Activated CD8-positive, alpha-beta T cell treated with anti-CD3 and anti-CD28 coated beads for 36 hours (primary cell): ENCODE results near the gene TRPV4. TPM values are rescaled to one million over a fixed set of nuclear protein-coding genes. Genes with fewer than 3 reads are reported as not detected.

Experiments
- ATAC-seq: fragments of 200-7000 bp; cut with Tn5 transposase; one replicate; pipeline ENCODE4 v1.10.0; 2021; ENCODE audit warnings: mild to moderate bottlenecking, moderate library complexity
- CTCF ChIA-PET: fragments of 350-600 bp; sonication (Branson Sonifier 250); formaldehyde crosslinking; loops from one replicate; lab custom pipeline; 2021; ENCODE audit warnings: antibody characterized with exemption; lab: Charles Lee
- POLR2A ChIA-PET: fragments of 350-600 bp; sonication (Branson Sonifier 250); formaldehyde crosslinking; loops from one replicate; lab custom pipeline; 2021; ENCODE audit warnings: antibody characterized with exemption; lab: Charles Lee
- DNase-seq: peaks from one replicate; pipeline ENCODE4 v3.0.0-alpha.2; 2020
- H3K27ac Mint-ChIP-seq: one replicate; pipeline ENCODE4 v1.8.0; 2021; ENCODE audit warnings: mild to moderate bottlenecking, mixed read lengths
- H3K27me3 Mint-ChIP-seq: one replicate; pipeline ENCODE4 v1.8.0; 2021; ENCODE audit warnings: mixed read lengths
- H3K36me3 Mint-ChIP-seq: one replicate; pipeline ENCODE4 v1.8.0; 2021; ENCODE audit warnings: low read depth, mixed read lengths
- H3K4me1 Mint-ChIP-seq: one replicate; pipeline ENCODE4 v1.8.0; 2021; ENCODE audit warnings: low read depth, mixed read lengths
- H3K4me3 Mint-ChIP-seq: one replicate; pipeline ENCODE4 v1.8.0; 2021; ENCODE audit warnings: mild to moderate bottlenecking, moderate library complexity, mixed read lengths
- H3K9me3 Mint-ChIP-seq: one replicate; pipeline ENCODE4 v1.8.0; 2021; ENCODE audit warnings: mixed read lengths
- CTCF ChIP-seq: fragments of 200-600 bp; IDR thresholded peaks from one replicate; pipeline ENCODE4 v1.8.0; 2022; ENCODE audit warnings: antibody characterized with exemption, mild to moderate bottlenecking
- intact Hi-C: fragments of 100-400 bp; cut with micrococcal nuclease; formaldehyde crosslinking; loops from one replicate; pipeline ENCODE4 v1.10.0; 2022
- total RNA-seq, 2 experiments: library from RNA; stranded (reverse); gene quantifications; one replicate each; pipeline ENCODE4 v1.2.3, GENCODE V29; 2021

The TRPV4 gene
- total RNA-seq, 2 experiments from 2014 or later: not detected

- CTCF ChIA-PET: interaction anchor here (1.6 kb wide), 1 partner anchor 10 kb away, joined by 9 read pairs; no protein-coding TSS in a partner anchor
- no peak overlapping the region for H3K4me3 Mint-ChIP-seq
- intact Hi-C loops: no loop called here
Observed at GRCh38 chr12:109765446-109765810, 67.8 kb downstream of the TRPV4 start.

DNA sequence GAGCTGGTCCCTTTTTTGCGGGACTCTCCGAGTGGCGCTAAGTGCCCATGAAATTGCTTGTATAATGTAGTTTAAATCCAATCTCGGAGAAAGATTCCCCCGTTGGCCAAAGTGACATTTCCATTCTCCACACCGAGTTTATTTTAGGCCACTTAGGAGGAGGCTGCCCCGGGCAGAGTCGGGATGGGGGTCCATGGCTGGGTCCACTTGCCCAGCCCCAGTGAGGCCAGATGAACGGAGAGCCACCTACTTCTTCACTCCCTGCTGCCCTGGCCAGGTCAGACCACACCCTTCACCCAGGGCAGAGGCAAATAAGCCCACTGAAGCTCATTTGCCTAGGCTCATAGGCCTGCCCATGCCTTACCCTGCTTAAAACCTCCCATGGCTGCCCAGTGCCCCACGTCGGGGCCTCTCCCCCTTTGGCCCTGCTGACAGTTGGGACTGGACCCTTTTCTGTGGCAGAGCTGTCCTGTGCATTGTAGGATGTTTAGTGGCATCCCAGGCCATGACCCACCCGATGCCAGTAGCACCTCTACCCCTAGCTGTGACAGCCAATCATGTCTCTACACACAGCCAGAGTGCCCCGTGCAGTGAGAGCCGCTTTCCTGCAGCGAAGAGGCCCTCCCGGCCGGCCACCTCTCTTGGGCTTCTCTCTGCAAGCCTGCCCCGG is 68.3 kb downstream of the TRPV4 start:
- POLR2A ChIA-PET: interaction anchor here (1.5 kb wide), 1 partner anchor 11 kb away, joined by 3 read pairs; no protein-coding TSS in a partner anchor
- H3K9me3 Mint-ChIP-seq: peaks cover 2% of the 10 kb centered on the region
- ATAC-seq: no peak
- H3K27me3 Mint-ChIP-seq: no peaks in the 10 kb centered on the region
- H3K36me3 Mint-ChIP-seq: no peaks in the 10 kb centered on the region
- no peak for TF ChIP-seq CTCF
- no peak for DNase-seq
- CTCF ChIA-PET: interaction anchor here (1.6 kb wide), 1 partner anchor 10 kb away, joined by 9 read pairs; no protein-coding TSS in a partner anchor
- no peak overlapping the region for H3K4me3 Mint-ChIP-seq
- no peak overlapping the region for H3K27ac Mint-ChIP-seq
- H3K4me1 Mint-ChIP-seq: no peaks in the 10 kb centered on the region
- intact Hi-C loops: no loop called here

More at GRCh38 chr12:109765446-109765810, 67.8 kb downstream of the TRPV4 start:
- no peak for ATAC-seq
- Mint-ChIP-seq H3K36me3 (no peaks in the 10 kb centered on the region), H3K4me1 (no peaks in the 10 kb centered on the region), H3K9me3 (peaks cover 2% of the 10 kb centered on the region), H3K27ac (no peak overlapping the region), H3K27me3 (no peaks in the 10 kb centered on the region)
- POLR2A ChIA-PET: interaction anchor here (1.5 kb wide), 1 partner anchor 11 kb away, joined by 3 read pairs; no protein-coding TSS in a partner anchor
- DNase-seq: no peak
- TF ChIP-seq CTCF: no peak

DNA sequence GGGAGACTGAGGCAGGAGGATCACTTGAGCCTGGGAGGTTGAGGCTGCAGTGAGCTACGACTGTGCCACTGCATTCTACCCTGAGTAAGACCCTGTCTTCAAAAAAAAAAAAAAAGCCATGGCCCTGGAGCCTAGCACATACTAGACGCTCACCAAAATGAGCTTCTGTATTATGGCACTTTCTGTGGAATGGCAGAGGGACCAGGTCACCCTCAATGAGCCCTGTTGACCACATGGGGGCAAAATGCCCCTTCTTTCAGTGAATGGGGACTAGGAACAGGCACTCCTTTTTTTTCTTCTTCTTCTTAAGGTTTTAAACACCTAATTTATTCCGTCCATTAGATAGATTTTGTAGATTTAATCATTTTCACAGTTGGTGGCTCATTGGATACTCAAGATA is 69.1 kb downstream of the TRPV4 start:
- H3K4me3 Mint-ChIP-seq: no peak overlapping the region
- no peak for ATAC-seq
- intact Hi-C loops: no loop called here
- ChIA-PET CTCF (interaction anchor here (1.6 kb wide), 1 partner anchor 11 kb away, joined by 9 read pairs; no protein-coding TSS in a partner anchor), POLR2A (no interaction called here)
- H3K9me3 Mint-ChIP-seq: peaks cover 2% of the 10 kb centered on the region
- no peak for DNase-seq
- no peak for TF ChIP-seq CTCF
- no peak overlapping the region for H3K27ac Mint-ChIP-seq
- H3K27me3 Mint-ChIP-seq: no peaks in the 10 kb centered on the region
- H3K36me3 Mint-ChIP-seq: no peaks in the 10 kb centered on the region
- no peaks in the 10 kb centered on the region for H3K4me1 Mint-ChIP-seq

GRCh38 chr12:109763201-109763841 is 69.9 kb downstream of the TRPV4 start:
- TF ChIP-seq CTCF: no peak
- H3K9me3 Mint-ChIP-seq: peaks cover 2% of the 10 kb centered on the region
- no peaks in the 10 kb centered on the region for H3K27me3 Mint-ChIP-seq
- intact Hi-C loops: no loop called here
- H3K27ac Mint-ChIP-seq: no peak overlapping the region
- no peak overlapping the region for H3K4me3 Mint-ChIP-seq
- H3K36me3 Mint-ChIP-seq: no peaks in the 10 kb centered on the region
- DNase-seq (peak; percentile 37), ATAC-seq (peak; percentile 75)
- ChIA-PET CTCF (interaction anchor here (1.0 to 2.5 kb wide), 3 partner anchors 9 to 12 kb away, joined by 3 to 6 read pairs (median 4); no protein-coding TSS in a partner anchor), POLR2A (no interaction called here)
- H3K4me1 Mint-ChIP-seq: no peaks in the 10 kb centered on the region
